ENCODE measurements around the gene GABBR1. TPM values are rescaled to one million over a fixed set of nuclear protein-coding genes. Genes with fewer than 3 reads are reported as not detected.

GABBR1 gene
- total RNA-seq, 1 donor from 2014 or later, result 6.4 TPM

DNA sequence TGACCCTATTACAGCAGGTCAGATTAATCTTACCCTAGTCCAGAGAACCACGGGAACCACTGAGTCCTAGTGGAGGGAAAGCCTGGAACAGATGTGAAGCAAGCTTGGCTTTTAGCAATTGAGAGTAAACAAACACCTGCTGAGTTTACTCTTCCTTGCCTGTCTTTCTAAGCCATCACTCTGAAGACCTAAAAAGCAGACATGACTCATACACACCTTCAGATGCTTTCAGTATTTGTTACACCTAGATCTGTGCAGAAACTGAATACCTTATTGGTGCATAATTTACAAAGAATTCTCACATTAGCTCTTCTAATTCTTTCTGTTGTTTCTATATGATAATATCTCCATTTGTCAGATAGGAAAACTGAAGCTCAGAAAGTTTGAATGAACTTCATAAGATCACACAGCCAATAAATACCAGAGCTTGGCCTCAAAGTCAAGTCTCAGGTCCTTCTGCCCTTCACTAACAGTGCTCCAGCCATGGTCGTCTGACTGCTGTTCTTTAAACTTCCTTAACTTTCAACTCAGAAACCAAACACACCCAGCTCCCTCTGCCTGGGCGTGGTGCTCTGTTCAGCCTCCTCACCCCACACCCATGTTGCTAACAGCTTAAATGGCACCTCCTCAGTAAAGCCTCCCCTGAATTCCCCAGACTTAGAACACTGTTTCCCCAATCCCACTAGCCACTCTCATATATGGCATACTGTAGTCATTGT lies 8.6 kb upstream of the GABBR1 start:
- DNase-seq (ENCODE audit: low read depth), result no peak
- TF ChIP-seq, protein P1, sequence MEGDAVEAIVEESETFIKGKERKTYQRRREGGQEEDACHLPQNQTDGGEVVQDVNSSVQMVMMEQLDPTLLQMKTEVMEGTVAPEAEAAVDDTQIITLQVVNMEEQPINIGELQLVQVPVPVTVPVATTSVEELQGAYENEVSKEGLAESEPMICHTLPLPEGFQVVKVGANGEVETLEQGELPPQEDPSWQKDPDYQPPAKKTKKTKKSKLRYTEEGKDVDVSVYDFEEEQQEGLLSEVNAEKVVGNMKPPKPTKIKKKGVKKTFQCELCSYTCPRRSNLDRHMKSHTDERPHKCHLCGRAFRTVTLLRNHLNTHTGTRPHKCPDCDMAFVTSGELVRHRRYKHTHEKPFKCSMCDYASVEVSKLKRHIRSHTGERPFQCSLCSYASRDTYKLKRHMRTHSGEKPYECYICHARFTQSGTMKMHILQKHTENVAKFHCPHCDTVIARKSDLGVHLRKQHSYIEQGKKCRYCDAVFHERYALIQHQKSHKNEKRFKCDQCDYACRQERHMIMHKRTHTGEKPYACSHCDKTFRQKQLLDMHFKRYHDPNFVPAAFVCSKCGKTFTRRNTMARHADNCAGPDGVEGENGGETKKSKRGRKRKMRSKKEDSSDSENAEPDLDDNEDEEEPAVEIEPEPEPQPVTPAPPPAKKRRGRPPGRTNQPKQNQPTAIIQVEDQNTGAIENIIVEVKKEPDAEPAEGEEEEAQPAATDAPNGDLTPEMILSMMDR (conservative IDR thresholded peaks at IDR 0.05; ENCODE audit: low read depth, low read length), result no peak
- no peak overlapping the region for H3K4me3 ChIP-seq (ENCODE audit: low read depth, low read length)

DNA sequence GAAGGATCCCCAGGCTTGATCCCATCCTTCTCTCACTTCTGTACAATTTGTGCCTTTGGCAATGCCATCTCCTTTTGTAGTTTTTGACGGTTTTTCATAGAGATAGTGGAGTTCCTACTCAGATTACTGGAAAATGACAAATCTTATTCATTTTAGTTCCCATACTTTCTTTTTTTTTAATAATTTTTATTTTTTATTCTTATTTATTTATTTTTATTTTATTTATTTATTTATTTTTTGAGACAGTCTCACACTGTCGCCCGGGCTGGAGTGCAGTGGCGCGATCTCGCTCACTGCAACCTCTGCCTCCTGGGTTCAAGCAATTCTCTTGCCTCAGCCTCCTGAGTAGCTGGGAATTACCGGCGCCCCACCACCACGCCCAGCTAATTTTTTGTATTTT lies 4.3 kb upstream of the GABBR1 start:
- DNase-seq (ENCODE audit: low read depth), result no peak
- TF ChIP-seq, protein P1 (conservative IDR thresholded peaks at IDR 0.05; ENCODE audit: low read depth, low read length), result no peak

DNA sequence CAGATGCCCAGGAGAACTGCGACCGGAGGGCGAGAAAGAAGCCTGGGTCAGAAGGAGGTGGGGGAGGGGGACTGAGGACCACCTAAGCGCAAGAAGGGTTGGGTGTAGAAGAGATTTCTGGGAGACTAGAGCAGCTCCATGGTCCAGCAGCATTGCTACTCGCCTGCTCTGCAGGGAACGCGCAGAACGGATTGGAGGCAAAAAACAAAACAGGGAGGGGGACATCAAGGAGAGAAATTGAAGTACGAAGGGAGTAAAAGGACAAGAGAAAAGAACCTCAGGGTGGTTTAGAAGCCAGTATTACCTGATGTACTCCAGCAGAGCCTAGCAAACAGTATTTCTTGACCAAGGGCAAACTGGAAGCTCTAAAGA lies 537 bp upstream of the GABBR1 start:
- no peak for DNase-seq (ENCODE audit: low read depth)
- H3K4me3 ChIP-seq (ENCODE audit: low read depth, low read length), result peak overlapping the region; percentile 75
- TF ChIP-seq, protein P1 (conservative IDR thresholded peaks at IDR 0.05; ENCODE audit: low read depth, low read length), result no peak

More for the DNA sequence above, 4.3 kb upstream of the GABBR1 start:
- H3K4me3 ChIP-seq (ENCODE audit: low read depth, low read length), result no peak overlapping the region

DNA sequence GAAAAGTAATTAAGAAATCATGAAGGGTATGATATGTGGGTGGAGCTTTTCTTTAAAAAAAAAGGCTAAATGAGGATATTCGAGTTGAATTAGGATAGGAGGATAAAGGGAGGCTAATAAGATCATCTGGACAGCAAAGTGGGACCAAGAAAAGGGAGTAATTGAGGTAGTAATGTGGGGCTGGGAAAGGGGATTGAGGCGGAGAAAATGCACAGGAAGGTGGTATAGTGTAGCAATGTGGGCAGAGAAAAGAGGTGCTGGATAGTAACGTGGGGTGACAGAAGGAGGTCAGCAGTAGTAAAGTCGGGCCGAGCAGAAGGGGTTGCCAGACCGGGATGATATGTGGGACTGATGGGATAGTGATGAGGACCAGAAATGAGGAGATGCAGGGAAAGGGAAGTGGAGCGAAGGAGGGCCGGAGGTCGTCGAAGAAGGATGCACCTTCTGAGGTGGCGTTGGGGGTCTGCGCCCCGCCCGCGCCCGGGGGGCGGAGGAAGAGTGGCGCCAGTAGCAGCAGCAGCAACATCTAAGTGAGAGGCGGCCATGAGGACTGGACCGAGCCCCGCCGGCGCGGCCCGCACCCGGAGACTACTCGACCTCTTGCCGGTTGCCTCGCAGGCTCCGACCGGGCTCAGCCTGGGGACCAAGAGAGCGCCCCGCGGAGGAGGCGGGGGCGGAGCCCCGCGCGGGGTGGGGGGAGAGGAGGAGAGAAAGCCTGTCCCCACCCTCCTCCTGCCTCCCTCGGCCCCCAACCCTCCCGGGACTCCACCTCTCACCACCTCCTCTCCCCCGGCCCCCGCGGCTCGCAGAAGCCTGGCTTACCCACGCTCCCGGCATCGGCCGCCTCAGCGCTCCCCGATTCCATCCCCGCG lies 887 bp downstream of the GABBR1 start:
- TF ChIP-seq, protein P1 (conservative IDR thresholded peaks at IDR 0.05; ENCODE audit: low read depth, low read length), result no peak
- no peak for DNase-seq (ENCODE audit: low read depth)

DNA sequence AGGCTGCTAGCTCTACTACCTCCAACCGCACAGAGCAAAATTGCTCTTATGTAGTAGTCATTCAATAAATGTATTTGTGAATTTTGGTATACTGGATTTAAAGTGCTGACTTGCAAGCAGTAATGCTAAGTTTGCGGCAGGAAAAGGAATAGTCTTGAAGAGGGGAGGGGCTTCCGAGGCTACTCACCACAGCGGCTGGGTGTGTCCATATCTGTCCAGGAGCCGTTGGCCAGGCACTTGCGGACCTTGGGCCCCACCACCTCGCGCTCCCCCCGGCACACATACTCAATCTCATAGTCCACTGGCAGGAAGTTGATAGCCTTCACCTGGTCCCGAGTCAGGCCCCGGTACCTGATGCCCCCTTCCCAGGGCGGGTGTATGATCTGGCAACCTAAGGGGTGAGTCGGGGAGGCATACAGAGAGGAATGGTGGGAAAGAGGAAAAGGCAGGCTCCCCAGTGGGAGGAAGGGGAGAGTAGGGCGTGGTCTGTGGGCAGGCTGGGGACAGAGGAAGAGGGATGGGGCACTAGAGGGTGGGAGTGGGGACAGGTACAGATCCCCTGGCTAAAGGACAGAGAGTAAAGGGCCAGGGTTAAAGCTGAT lies 1.7 kb downstream of the GABBR1 start:
- TF ChIP-seq, protein P1 (conservative IDR thresholded peaks at IDR 0.05; ENCODE audit: low read depth, low read length), result no peak
- no peak overlapping the region for H3K4me3 ChIP-seq (ENCODE audit: low read depth, low read length)
- DNase-seq (ENCODE audit: low read depth), result no peak

More for the DNA sequence above, 887 bp downstream of the GABBR1 start:
- H3K4me3 ChIP-seq (ENCODE audit: low read depth, low read length), result peak overlapping the region; percentile 75

DNA sequence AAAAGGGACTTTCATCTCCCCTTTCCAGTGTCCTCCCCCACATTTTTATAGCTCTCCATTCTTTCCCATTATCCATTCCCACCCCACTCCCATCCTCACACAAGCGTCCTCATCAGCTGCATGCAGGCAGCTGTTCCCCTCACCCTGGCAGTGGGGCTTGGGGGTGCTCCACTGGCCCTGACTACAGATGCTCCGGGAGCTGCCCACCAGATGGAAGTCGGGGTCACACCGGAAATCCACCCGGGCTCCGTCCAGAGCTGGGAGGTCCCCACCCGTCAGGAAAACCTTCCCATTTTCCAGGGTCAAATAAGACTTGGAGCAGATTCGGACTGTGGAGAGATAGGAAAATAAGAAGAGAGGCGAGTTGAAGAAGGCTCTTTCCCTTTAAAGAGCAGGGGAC lies 2.7 kb downstream of the GABBR1 start:
- H3K4me3 ChIP-seq (ENCODE audit: low read depth, low read length), result no peak overlapping the region
- no peak for DNase-seq (ENCODE audit: low read depth)
- TF ChIP-seq, protein P1 (conservative IDR thresholded peaks at IDR 0.05; ENCODE audit: low read depth, low read length), result no peak

All from epithelial cell of proximal tubule (primary cell).